ENCODE data around the gene RESP18.

DNA sequence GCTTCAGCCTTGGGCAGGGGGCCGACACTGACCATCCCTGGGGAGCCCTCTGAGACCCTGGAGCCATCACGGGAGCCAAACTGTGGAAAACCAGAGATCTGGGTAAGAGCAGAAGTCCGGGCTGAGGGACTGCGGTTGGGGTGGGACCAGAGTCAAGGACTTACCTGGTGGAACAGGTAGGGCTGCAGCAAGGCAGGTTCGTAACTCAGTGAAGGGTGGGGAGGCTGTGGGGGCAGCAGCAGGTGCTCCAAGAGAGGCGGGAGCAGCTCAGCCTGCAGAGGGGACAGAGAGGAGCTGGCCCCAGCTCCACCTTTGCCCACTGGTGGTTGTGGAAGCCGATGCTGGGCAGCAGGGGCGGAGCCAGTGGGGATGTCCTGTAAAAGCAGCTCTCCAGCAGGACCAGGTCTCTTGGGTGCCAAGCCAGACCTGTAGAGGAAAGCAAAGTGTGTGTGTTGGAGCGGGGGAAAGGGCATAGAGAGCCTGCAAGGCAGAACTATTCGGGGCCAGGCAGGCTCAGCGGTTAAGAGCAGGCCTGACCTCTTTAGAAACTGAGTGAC lies 30.1 kb downstream of the RESP18 start:
- TF ChIP-seq, protein P1, sequence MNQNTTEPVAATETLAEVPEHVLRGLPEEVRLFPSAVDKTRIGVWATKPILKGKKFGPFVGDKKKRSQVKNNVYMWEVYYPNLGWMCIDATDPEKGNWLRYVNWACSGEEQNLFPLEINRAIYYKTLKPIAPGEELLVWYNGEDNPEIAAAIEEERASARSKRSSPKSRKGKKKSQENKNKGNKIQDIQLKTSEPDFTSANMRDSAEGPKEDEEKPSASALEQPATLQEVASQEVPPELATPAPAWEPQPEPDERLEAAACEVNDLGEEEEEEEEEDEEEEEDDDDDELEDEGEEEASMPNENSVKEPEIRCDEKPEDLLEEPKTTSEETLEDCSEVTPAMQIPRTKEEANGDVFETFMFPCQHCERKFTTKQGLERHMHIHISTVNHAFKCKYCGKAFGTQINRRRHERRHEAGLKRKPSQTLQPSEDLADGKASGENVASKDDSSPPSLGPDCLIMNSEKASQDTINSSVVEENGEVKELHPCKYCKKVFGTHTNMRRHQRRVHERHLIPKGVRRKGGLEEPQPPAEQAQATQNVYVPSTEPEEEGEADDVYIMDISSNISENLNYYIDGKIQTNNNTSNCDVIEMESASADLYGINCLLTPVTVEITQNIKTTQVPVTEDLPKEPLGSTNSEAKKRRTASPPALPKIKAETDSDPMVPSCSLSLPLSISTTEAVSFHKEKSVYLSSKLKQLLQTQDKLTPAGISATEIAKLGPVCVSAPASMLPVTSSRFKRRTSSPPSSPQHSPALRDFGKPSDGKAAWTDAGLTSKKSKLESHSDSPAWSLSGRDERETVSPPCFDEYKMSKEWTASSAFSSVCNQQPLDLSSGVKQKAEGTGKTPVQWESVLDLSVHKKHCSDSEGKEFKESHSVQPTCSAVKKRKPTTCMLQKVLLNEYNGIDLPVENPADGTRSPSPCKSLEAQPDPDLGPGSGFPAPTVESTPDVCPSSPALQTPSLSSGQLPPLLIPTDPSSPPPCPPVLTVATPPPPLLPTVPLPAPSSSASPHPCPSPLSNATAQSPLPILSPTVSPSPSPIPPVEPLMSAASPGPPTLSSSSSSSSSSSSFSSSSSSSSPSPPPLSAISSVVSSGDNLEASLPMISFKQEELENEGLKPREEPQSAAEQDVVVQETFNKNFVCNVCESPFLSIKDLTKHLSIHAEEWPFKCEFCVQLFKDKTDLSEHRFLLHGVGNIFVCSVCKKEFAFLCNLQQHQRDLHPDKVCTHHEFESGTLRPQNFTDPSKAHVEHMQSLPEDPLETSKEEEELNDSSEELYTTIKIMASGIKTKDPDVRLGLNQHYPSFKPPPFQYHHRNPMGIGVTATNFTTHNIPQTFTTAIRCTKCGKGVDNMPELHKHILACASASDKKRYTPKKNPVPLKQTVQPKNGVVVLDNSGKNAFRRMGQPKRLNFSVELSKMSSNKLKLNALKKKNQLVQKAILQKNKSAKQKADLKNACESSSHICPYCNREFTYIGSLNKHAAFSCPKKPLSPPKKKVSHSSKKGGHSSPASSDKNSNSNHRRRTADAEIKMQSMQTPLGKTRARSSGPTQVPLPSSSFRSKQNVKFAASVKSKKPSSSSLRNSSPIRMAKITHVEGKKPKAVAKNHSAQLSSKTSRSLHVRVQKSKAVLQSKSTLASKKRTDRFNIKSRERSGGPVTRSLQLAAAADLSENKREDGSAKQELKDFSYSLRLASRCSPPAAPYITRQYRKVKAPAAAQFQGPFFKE (tag by site-specific recombination; IDR thresholded peaks at IDR 0.05; ENCODE audit: borderline replicate concordance): no peak
- TF ChIP-seq, protein P2, sequence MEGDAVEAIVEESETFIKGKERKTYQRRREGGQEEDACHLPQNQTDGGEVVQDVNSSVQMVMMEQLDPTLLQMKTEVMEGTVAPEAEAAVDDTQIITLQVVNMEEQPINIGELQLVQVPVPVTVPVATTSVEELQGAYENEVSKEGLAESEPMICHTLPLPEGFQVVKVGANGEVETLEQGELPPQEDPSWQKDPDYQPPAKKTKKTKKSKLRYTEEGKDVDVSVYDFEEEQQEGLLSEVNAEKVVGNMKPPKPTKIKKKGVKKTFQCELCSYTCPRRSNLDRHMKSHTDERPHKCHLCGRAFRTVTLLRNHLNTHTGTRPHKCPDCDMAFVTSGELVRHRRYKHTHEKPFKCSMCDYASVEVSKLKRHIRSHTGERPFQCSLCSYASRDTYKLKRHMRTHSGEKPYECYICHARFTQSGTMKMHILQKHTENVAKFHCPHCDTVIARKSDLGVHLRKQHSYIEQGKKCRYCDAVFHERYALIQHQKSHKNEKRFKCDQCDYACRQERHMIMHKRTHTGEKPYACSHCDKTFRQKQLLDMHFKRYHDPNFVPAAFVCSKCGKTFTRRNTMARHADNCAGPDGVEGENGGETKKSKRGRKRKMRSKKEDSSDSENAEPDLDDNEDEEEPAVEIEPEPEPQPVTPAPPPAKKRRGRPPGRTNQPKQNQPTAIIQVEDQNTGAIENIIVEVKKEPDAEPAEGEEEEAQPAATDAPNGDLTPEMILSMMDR (tag by site-specific recombination; IDR thresholded peaks at IDR 0.05): no peak
- TF ChIP-seq SCRT1 (tag by site-specific recombination; IDR thresholded peaks at IDR 0.05; ENCODE audit: borderline replicate concordance): no peak
- no peak for TF ChIP-seq TRIM28 (IDR thresholded peaks at IDR 0.05; ENCODE audit: borderline replicate concordance, low read length)
- TF ChIP-seq TCF7L2 (IDR thresholded peaks at IDR 0.05; ENCODE audit: borderline replicate concordance, low read depth, low read length): no peak
- TF ChIP-seq ZNF571 (tag by site-specific recombination; IDR thresholded peaks at IDR 0.05): no peak
- no peak for TF ChIP-seq ZSCAN23 (tag by site-specific recombination; IDR thresholded peaks at IDR 0.05)
- TF ChIP-seq, protein P3, sequence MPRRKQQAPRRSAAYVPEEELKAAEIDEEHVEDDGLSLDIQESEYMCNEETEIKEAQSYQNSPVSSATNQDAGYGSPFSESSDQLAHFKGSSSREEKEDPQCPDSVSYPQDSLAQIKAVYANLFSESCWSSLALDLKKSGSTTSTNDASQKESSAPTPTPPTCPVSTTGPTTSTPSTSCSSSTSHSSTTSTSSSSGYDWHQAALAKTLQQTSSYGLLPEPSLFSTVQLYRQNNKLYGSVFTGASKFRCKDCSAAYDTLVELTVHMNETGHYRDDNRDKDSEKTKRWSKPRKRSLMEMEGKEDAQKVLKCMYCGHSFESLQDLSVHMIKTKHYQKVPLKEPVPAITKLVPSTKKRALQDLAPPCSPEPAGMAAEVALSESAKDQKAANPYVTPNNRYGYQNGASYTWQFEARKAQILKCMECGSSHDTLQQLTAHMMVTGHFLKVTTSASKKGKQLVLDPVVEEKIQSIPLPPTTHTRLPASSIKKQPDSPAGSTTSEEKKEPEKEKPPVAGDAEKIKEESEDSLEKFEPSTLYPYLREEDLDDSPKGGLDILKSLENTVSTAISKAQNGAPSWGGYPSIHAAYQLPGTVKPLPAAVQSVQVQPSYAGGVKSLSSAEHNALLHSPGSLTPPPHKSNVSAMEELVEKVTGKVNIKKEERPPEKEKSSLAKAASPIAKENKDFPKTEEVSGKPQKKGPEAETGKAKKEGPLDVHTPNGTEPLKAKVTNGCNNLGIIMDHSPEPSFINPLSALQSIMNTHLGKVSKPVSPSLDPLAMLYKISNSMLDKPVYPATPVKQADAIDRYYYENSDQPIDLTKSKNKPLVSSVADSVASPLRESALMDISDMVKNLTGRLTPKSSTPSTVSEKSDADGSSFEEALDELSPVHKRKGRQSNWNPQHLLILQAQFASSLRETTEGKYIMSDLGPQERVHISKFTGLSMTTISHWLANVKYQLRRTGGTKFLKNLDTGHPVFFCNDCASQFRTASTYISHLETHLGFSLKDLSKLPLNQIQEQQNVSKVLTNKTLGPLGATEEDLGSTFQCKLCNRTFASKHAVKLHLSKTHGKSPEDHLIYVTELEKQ (tag by site-specific recombination; IDR thresholded peaks at IDR 0.05; ENCODE audit: borderline replicate concordance): no peak
- no peak for TF ChIP-seq REPIN1 (tag by site-specific recombination; IDR thresholded peaks at IDR 0.05; ENCODE audit: low read depth)
- no peak for TF ChIP-seq ZNF121 (tag by site-specific recombination; IDR thresholded peaks at IDR 0.05)
- no peak for TF ChIP-seq ZNF670 (tag by site-specific recombination; IDR thresholded peaks at IDR 0.05; ENCODE audit: low read depth)
- no peak for TF ChIP-seq ZFP3 (tag by site-specific recombination; IDR thresholded peaks at IDR 0.05; ENCODE audit: low read depth)
- no peak for TF ChIP-seq ZNF626 (tag by site-specific recombination; IDR thresholded peaks at IDR 0.05)
- no peak for TF ChIP-seq YY2 (tag by site-specific recombination; IDR thresholded peaks at IDR 0.05)

All from HEK293 (cell line).